HG03460 (cell line): ENCODE results near the gene AKAP13.

ENCODE experiments used
- ATAC-seq: cut with Tn5 transposase; IDR thresholded peaks from one replicate; pipeline ENCODE4 v1.9.1; 2021; ENCODE audit not compliant: unreplicated experiment

The AKAP13 gene

GRCh38 chr15:85750319-85751290, 370.2 kb downstream of the AKAP13 start:
- ATAC-seq, result no peak

GRCh38 chr15:85751291-85752123, 371.1 kb downstream of the AKAP13 start:
- ATAC-seq, result no peak

GRCh38 chr15:85752124-85752475, 371.7 kb downstream of the AKAP13 start:
- no peak for ATAC-seq

GRCh38 chr15:85752491-85752961, 372.1 kb downstream of the AKAP13 start:
- ATAC-seq, result no peak

- no peak for ATAC-seq
Measured at GRCh38 chr15:85753261-85753660, 372.9 kb downstream of the AKAP13 start.

GRCh38 chr15:85753791-85754452, 373.5 kb downstream of the AKAP13 start:
- no peak for ATAC-seq

GRCh38 chr15:85754989-85755388, 374.6 kb downstream of the AKAP13 start:
- ATAC-seq, result no peak

GRCh38 chr15:85755471-85755870, 375.1 kb downstream of the AKAP13 start:
- no peak for ATAC-seq

GRCh38 chr15:85755942-85756341, 375.5 kb downstream of the AKAP13 start:
- ATAC-seq, result no peak

- no peak for ATAC-seq
Measured at GRCh38 chr15:85756411-85757072, 376.1 kb downstream of the AKAP13 start.

GRCh38 chr15:85757073-85757938, 376.9 kb downstream of the AKAP13 start:
- no peak for ATAC-seq

GRCh38 chr15:85757939-85758654, 377.7 kb downstream of the AKAP13 start:
- no peak for ATAC-seq

- ATAC-seq, result no peak
Measured at GRCh38 chr15:85758655-85758978, 378.2 kb downstream of the AKAP13 start.

GRCh38 chr15:85759376-85759775, 379.0 kb downstream of the AKAP13 start:
- ATAC-seq, result no peak

GRCh38 chr15:85760049-85760448, 379.6 kb downstream of the AKAP13 start:
- no peak for ATAC-seq

GRCh38 chr15:85760531-85761371, 380.3 kb downstream of the AKAP13 start:
- no peak for ATAC-seq

- no peak for ATAC-seq
Measured at GRCh38 chr15:85761635-85762034, 381.2 kb downstream of the AKAP13 start.

- ATAC-seq, result no peak
Measured at GRCh38 chr15:85762039-85762755, 381.8 kb downstream of the AKAP13 start.
